HG03097 (cell line): ENCODE results near the gene FDPS.
"Not testable (repeated sequence)": the region's sequence is repeated elsewhere in the genome, so short reads cannot be mapped to it uniquely, and the experiment has no call there.

Experiments
- ATAC-seq: cut with Tn5 transposase; IDR thresholded peaks from one replicate; pipeline ENCODE4 v1.9.1; 2021; ENCODE audit not compliant: unreplicated experiment, low FRiP score

Gene FDPS

GRCh38 chr1:155318082-155318481, 9.4 kb downstream of the FDPS start:
- no peak for ATAC-seq

GRCh38 chr1:155319536-155319935, 10.9 kb downstream of the FDPS start:
- no peak for ATAC-seq

GRCh38 chr1:155320252-155320651, 11.6 kb downstream of the FDPS start:
- ATAC-seq, result no peak

- no peak for ATAC-seq
Measured at GRCh38 chr1:155320661-155321617, 12.3 kb downstream of the FDPS start, which contains the start of gene RUSC1. Gene RUSC1, plus strand, starts transcription at chr1:155320894. Its CDS starts 880 bp downstream, at chr1:155321774.

- ATAC-seq, result no peak
Measured at GRCh38 chr1:155321639-155322503, 13.2 kb downstream of the FDPS start.

- no peak for ATAC-seq
Measured at GRCh38 chr1:155322571-155322952, 13.9 kb downstream of the FDPS start.

- peak; percentile 34 for ATAC-seq
Measured at GRCh38 chr1:155322953-155323728, 14.5 kb downstream of the FDPS start.

- peak; percentile 25 for ATAC-seq
Measured at GRCh38 chr1:155323729-155324036, 15.0 kb downstream of the FDPS start.

- ATAC-seq, result peak; percentile 55
Measured at GRCh38 chr1:155324037-155324716, 15.5 kb downstream of the FDPS start.

- no peak for ATAC-seq
Measured at GRCh38 chr1:155324717-155325602, 16.3 kb downstream of the FDPS start.

GRCh38 chr1:155325603-155325893, 16.9 kb downstream of the FDPS start:
- no peak for ATAC-seq

- no peak for ATAC-seq
Measured at GRCh38 chr1:155326020-155326526, 17.4 kb downstream of the FDPS start.

- ATAC-seq, result no peak
Measured at GRCh38 chr1:155326631-155327037, 18.0 kb downstream of the FDPS start.

- no peak for ATAC-seq
Measured at GRCh38 chr1:155327981-155328380, 19.3 kb downstream of the FDPS start.

GRCh38 chr1:155328856-155329255, 20.2 kb downstream of the FDPS start:
- ATAC-seq, result not testable (repeated sequence)

- ATAC-seq, result no peak
Measured at GRCh38 chr1:155329980-155330598, 21.4 kb downstream of the FDPS start.

GRCh38 chr1:155334962-155335361, 26.3 kb downstream of the FDPS start:
- no peak for ATAC-seq

- ATAC-seq, result no peak
Measured at GRCh38 chr1:155339515-155340097, 30.9 kb downstream of the FDPS start.
